Hematopoietic multipotent progenitor cell treated with erythropoietin and hydrocortisone succinate and interleukin-3 and kit ligand, for 17 days (in vitro differentiated cells): ENCODE data around the gene LRRC66.

ENCODE experiments used
- DNase-seq: peaks from one replicate; pipeline ENCODE4 v3.0.0-alpha.2; 2015; ENCODE audit warnings: low spot score

LRRC66 gene

GRCh38 chr4:52014903-52015302, 5.3 kb downstream of the LRRC66 start:
- DNase-seq = no peak

DNA sequence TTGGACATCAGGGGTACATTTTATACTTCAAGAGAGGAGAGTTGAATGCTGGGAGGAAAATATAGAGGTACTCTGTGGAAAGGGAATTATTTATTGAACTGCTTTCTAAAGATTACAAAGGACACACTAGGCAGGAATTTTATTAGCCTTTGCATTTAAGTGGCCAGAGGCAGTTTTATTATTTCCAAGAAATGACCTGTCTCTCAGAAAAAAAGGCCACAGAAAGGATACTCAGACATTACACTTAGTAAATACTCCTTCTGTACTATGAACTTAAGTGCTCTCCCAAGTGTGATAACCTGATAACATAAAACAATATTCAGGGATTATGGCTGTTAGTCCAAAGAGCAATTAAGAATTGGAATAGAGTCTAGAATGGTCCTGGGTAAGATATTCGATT, 7.5 kb downstream of the LRRC66 start:
- no peak for DNase-seq

DNA sequence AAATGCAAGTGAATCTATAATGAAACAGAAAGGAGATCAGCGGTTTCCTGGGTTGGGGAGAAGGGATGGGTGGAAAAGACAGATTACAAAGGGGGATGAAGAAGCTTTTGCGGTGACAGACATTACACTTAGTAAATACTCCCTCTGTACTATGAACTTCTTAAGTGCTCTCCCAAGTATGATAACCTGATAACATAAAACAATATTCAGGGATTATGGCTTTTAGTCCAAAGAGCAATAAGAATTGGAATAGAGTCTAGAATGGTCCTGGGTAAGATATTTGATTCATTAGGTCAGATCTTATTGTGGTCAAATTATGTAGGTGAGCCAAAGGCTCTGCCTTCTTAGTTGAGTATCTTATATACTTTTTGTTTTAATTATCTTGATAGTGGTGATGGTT, 9.2 kb downstream of the LRRC66 start:
- no peak for DNase-seq

GRCh38 chr4:52006887-52007286, 13.3 kb downstream of the LRRC66 start:
- no peak for DNase-seq

- DNase-seq = no peak
Observed at GRCh38 chr4:52005604-52006273, 14.4 kb downstream of the LRRC66 start.

- DNase-seq = no peak
Observed at GRCh38 chr4:52004414-52004813, 15.7 kb downstream of the LRRC66 start.

DNA sequence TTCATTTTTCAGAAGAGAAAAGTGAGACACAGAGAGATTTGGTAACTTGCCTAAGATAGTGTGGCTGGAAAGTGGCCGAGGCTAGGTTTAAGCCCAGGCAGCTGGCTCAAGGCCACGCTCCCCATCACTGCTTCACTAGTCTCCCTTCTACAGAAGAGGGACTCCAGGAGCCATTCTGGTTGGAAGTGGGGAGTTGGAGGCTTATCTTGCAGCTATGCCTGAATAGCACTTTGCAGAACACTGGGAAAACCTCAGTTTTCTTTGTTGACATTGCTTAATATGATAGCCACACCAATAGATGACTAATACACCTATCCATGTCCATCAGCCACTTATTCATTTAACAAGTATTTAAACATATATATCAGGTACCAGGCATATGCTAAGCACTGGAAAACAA, 18.5 kb downstream of the LRRC66 start:
- no peak for DNase-seq

DNA sequence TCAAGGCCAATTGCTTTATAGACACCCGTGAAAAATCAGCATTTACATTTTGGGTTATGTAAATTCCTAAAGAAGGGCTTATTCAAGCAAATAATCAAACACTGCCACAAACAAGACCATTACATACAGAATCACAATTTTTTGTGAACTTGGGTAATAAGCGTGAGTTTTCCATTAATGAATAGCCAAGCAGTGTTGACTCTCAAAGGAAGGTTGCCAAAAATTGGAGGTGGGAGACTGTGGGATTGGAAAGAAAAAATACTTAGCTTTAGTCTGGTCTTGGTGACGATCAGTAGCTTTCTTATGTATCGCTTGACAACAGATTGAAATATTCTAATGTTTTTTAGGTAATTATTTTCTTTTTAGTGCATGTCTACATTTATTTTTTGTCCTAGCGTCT, 20.9 kb downstream of the LRRC66 start:
- no peak for DNase-seq

DNA sequence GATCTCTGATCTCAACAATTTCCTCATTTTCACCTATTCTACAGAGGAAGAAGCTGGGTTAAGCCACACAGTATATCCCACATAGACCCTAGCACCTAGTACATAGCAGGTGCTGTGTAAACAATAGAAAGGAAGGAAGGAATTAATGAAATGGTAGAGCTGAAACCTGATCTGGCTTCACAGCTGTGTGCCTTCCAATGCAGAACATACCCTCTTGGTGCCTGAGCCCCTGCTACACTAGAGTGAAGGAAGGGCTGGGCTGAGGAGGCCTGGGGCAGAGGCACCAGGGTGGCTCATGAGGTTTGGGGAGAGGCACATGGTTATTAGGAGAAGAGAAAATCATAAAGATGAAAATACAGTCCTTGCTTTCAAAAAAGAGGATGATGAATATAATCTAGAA, 21.3 kb downstream of the LRRC66 start:
- DNase-seq = no peak

- no peak for DNase-seq
Observed at GRCh38 chr4:51997647-51998046, 22.5 kb downstream of the LRRC66 start.

DNA sequence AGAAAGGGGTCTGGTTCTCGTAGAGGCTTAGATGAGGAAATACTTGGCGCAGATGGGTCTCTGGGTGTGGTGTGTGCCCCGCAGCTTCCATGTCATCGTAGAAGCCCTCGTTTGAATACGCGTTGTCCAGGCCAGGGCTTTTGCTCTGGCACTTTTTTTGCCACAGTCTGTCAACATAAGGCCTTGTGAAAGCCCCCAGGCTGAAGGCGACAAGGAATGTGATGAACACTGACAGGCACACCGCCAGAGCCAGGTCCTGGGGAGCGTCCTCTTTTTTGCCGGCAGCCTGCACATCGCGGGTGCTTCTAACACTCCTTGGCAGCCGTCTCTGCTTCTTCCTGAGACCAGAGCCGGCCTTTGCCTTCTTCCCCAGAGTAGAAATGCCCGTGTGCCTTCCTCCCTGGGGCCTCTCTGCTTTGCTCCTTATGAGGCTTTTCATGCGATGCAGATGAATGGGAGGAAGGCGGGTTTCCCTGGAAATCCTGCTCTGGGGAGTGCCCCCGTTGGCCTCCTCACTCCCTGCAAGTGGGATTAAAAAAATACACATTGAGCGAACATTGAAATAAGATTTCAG, 24.4 kb downstream of the LRRC66 start:
- DNase-seq = no peak

DNA sequence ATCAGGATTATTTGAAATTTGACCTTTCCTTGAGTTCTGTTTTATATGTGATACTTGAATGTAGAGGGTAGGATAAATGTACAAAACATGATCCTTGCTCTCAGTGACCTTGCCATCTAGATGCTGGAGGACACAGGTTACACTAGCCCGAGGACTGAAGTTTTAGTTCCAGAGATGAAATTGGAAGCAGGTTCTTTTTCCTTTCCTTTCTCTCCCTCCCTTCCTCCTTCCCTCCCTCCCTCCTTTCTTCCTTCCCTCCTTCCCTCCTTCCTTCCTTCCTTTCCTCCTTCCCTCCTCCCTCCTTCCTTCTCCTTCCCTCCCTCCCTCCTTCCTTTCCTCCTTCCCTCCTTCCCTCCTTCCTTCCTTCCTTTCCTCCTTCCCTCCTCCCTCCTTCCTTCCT, 54.3 kb downstream of the LRRC66 start:
- DNase-seq = no peak

DNA sequence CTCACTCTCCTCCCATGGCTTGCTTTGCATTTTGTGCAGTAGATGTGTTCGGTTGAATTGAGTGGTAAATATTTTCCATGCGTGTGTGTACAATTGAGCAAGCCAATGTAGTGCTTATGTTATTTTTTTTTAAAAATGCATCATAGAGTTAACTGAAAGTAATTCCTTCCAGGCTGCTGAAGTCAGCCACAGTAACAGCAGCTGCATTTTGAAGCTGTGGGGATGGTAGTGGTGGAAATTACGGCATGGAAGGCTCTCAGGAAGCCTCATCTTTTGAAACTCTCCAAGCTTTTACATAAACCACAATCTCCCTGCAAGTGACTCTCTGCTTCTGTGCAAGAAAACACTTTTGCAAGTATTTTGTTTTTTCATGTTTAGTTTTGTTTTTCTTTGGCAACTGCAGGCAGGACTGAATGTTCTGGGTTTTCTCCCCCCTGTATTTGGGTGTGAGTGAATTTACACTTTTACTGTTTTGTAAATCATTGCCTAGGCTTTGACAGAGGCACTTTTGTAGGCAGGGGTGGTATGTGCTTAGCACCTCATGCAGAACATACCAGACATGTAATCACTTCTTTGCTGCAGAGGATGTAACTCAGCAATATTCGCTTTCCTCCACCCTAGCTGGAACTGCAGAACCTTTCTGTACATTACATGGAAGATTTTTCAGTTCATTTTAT, 56.2 kb downstream of the LRRC66 start:
- no peak for DNase-seq

DNA sequence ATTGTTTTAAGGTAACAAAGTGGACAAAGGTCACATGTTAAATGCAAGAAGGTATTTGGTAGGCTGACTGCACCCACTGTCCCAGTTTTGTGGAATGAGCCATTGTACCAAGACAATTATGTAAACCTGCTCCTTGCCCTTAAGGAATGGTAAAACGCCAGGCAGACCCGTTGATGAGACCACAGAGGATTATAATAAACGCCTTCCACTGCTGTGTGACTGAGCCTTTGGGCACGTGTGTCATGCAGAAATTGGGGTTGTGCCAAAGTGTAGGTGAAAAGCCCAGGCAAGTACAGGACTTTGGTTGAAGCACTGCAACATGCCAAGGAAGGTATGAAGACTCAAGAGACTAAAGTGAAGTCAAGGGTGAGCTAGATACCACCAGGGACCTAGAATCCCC, 59.7 kb downstream of the LRRC66 start:
- DNase-seq = no peak

DNA sequence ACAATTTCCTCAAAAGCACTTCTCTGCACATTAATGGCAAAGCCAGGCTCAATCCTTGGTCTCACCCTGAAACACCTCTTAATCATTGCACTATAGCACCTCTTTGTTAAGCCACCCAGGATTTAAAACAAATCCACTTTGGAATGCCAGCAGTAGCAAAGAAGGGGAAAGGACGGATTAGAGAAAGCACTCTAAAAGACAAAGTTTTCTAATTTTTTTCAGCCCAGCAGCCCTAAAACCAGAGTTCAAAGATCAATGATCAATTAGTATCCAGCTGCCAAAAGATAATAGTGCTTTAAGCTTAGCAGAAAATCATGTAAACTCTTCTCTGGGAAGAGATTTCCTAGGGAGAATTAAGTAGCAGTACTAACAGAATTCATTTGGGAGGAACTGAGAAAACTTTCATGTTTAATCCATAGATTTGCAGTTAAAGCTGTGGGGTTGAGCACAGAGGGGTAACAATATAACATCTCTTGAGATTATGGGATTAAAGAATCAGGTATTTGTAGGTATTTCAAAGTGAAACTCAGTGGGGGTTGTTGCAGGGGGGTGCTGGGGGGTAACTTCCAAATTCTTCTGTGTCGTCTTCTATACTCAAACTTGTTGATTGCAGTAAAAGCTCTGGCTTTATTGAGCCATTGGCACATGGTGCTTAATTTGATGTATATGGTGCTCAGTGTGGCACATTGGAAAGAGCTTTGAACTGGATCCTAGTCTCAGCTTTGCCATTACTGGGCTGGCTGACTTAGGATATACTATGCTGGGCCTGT, 61.8 kb downstream of the LRRC66 start:
- no peak for DNase-seq
